ENCODE measurements around the gene PDE4A. TPM values are rescaled to one million over a fixed set of nuclear protein-coding genes. Genes with fewer than 3 reads are reported as not detected.
A peak's percentile ranks its signal among the peaks of the same experiment; 100 is the strongest.
"Not testable (repeated sequence)": the region's sequence is repeated elsewhere in the genome, so short reads cannot be mapped to it uniquely, and the experiment has no call there.

Gene PDE4A
- polyA plus RNA-seq, 12 donors: 2.4 to 5.2 (median 3.2) TPM; not detected in 1

- DNase-seq: not testable (repeated sequence)
These were observed 41.7 kb downstream of the PDE4A start for GRCh38 chr19:10462042-10462441.

GRCh38 chr19:10462557-10462956 is 42.2 kb downstream of the PDE4A start:
- DNase-seq: no peak

GRCh38 chr19:10464456-10464855 is 44.1 kb downstream of the PDE4A start:
- DNase-seq: no peak

GRCh38 chr19:10467104-10467706 is 46.9 kb downstream of the PDE4A start:
- no peak for DNase-seq

- no peak for DNase-seq
These were observed 47.8 kb downstream of the PDE4A start for GRCh38 chr19:10468133-10468532.

- DNase-seq: no peak
These were observed 51.6 kb downstream of the PDE4A start for GRCh38 chr19:10471909-10472308.

- DNase-seq: no peak
These were observed 52.9 kb downstream of the PDE4A start for GRCh38 chr19:10473192-10473591.

- no peak for DNase-seq
These were observed 54.7 kb downstream of the PDE4A start for GRCh38 chr19:10474962-10475451.

- no peak for DNase-seq
These were observed 58.1 kb downstream of the PDE4A start for GRCh38 chr19:10478476-10478875.

- DNase-seq: peak; percentile 92
These were observed 58.6 kb downstream of the PDE4A start for GRCh38 chr19:10478903-10479384.

GRCh38 chr19:10486551-10486950 is 66.2 kb downstream of the PDE4A start:
- no peak for DNase-seq

GRCh38 chr19:10491472-10492047 is 71.2 kb downstream of the PDE4A start:
- DNase-seq: no peak

GRCh38 chr19:10497371-10497770 is 77.0 kb downstream of the PDE4A start:
- no peak for DNase-seq

- no peak for DNase-seq
These were observed 79.4 kb downstream of the PDE4A start for GRCh38 chr19:10499550-10500246.

GRCh38 chr19:10500247-10500592 is 79.9 kb downstream of the PDE4A start:
- no peak for DNase-seq

GRCh38 chr19:10501971-10502523 is 81.7 kb downstream of the PDE4A start:
- DNase-seq: no peak

GRCh38 chr19:10502524-10503001 is 82.2 kb downstream of the PDE4A start:
- peak; percentile 93 for DNase-seq

GRCh38 chr19:10503002-10503789 is 82.9 kb downstream of the PDE4A start, which contains the start of gene KEAP1:
KEAP1 (minus strand) TSS chr19:10503356; CDS start chr19:10500033, 3,323 bp downstream.
- DNase-seq: peak; percentile 57

- DNase-seq: peak; percentile 48
These were observed 85.4 kb downstream of the PDE4A start for GRCh38 chr19:10505583-10506229.

GRCh38 chr19:10508036-10508435 is 87.7 kb downstream of the PDE4A start:
- no peak for DNase-seq

- DNase-seq: no peak
These were observed 88.4 kb downstream of the PDE4A start for GRCh38 chr19:10508707-10509106.

Data from muscle of arm (tissue), 12 donors.